Stimulated activated CD4-positive, alpha-beta T cell treated with anti-CD3 and anti-CD28 coated beads, TNF-alpha, amount 100 ng/mL, for 48 hours (primary cell): ENCODE measurements around the gene NCAM1.

ENCODE experiments used
- DNase-seq, 3 donors: peaks; one replicate each; pipeline ENCODE4 v3.0.0-alpha.2; 2020; ENCODE audit warnings: low read depth in 3 of 3

Gene NCAM1

DNA sequence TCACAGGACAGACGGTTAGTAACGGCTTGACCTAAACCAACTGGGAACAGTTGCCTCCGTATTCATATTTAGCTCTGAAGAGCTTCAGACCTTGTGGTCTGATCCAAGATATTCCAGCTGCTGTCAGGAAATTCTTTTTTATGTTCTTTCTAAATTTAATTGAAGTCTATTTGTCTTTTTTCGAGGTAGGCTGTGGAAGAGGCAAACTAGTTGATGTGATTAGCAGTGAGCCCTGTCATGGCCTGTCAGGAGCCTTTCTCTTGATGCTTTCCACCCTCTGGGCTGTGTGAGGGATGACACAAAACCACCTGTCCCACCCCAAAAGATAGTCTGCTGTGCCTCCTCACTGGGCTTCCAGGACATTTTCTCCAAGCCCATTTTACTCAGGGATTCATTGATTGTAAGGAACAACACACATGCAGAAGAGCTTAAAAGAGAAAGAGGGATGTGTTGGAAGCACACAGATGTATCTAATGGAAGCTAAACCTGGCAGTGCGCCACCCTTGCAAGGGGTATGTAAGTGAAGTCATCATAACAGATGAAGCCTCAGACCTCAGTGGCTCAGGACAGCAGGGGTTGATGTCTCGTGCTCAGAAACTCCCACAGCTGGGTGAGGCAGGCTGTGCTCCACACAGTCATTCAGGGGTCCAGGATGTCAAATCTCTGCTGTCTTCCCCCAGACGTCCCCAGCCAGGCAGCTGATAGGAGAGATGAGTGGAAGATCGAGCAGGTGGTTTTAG lies 170.0 kb downstream of the NCAM1 start:
- DNase-seq = no peak

DNA sequence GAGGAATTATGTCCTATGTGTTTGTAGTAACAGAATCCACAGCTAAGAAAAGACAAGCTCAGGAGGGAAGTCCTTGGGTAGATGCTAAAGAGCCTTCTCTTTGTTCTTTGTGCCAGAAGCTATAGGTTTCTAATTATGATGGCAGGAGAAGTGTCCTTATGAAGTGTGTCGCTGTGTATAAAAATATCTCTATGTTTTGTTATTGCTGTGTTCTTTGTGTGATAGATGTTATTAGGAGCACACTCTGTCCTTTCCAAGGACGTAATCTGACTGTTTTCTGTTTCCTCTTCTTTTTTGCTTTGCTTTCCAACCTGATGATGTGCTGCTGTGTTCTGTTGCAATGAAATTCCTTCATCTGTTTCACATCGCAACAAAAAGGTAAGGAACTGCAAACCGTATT lies 171.9 kb downstream of the NCAM1 start:
- DNase-seq = no peak

DNA sequence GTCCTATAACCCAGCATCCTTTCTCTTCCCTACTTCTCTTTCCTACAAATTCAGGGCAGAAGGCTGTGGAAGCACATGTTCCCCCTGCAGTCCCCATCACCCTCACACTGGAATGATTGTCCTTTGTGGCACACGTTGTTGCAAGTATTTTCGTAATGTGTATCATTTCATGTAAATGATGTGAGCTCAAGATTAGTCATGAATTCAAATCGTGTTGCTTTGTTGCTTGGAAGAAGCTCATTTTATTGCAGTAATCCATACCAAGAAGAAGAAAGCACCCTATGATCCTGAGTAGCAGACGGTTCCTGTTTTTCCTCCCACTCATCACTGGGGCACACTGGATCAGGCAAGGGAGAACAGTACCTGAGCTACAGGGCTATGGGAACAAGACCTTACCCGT lies 173.4 kb downstream of the NCAM1 start:
- no peak for DNase-seq

DNA sequence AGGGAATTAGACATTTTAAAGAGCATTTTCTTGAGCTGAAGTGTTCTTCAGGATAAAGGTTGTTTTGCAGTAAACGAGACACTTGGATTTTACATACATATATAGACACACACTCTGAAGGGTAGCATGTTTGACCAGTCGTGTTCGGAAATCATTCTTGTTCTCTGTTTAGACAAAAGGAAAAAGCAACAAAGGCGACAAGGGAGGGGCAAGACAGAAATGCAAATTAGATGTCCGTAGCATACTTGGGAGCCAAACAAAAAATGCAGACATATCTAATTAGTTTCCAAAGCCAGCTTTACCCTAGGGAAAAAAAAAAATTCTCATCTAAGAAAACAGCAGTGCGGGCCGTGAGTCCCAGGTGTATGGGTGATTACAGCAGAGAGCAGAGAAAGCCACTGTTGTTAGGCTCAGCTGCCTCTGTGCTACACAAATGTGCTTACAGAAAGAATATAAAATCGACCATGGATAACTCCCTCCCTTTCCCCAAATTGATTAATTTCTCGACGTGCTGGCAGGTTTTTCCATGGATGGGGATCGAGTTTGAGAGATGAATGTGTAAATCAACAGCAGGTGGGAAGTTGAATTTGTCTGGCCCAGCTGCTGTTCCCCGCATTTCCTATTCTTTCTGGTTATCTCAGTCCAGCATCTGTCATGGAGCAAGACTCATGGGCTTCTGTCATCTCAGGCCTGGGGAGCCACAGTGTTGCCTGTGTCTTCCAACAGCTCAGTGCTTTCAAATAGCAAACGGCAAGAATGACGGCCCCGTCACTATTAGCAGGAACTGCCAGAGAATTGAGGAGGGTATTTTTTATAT lies 176.7 kb downstream of the NCAM1 start:
- no peak for DNase-seq

DNA sequence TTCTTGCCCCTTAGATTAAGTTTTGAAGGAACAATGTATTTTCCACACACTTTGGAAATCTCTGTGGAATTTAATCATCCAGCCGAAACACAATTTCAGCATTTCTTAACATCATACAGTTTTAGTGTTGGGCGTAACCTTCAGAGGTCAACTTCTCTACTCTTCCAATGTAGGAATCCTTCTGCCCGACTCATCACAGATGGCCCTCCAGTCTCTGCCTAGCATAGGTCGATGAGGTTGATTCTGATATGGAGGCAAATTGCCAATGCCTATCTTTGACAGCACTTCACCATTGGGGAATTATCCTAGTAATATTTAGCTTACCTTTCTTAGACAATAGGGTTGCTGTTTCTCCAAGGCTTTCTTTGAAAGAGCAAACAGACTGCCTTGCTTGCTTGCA lies 177.5 kb downstream of the NCAM1 start:
- no peak for DNase-seq

DNA sequence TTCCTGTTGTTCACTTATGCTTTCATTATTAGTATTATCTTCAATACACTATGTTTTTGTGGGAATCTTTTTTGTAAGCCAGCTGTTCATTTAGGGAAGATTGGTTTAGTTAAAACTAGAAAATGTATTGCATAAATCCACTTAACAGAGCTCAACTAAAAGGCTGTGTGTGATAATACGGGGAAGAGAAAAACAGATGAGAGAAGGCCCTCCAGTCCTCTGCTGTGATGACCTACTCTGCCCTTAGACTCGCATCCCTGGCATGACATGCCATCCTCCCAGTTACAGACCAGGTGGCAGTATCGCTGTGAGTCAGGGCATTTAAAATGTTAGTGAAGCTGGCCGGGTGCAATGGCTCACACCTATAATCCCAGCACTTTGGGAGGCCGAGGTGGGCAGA lies 179.8 kb downstream of the NCAM1 start:
- no peak for DNase-seq

DNA sequence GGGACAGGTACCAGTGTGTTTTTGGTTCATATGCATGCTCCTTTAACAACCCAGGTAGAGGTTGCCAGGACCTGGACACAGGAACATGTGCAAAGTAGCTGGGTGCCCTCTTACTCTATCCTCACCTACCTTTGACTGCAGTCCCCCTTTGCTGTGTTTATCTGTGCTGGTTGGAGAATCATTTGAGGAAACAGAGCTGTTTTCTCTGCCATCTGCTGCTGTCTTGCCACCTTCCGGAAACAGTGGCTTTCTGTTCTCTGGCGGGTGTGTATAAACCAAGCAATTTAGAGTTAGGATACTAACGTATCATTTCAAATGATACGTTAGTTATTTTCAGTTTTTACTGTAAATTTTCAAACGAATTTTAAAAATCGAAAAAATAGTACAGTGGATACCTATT lies 181.3 kb downstream of the NCAM1 start:
- no peak for DNase-seq

DNA sequence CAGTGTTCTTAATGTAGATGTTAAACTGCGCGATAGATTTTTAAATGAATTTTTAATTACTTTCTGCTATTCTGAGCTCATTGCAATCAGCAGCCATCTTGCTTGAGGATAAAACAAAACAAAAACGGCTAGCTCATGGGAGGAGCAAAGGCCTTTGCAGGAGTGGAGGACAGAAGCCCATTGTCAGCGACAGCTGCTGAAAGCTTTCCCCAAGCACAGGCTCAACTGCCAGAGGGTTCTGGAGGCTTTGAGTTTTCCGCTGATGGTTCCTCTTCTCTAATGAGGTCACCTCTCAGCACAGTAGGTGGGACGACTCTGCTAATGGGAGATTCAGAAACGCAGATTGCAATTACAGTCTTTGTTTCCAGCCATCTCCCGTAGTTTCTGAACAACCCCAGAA lies 186.0 kb downstream of the NCAM1 start:
- no peak for DNase-seq

DNA sequence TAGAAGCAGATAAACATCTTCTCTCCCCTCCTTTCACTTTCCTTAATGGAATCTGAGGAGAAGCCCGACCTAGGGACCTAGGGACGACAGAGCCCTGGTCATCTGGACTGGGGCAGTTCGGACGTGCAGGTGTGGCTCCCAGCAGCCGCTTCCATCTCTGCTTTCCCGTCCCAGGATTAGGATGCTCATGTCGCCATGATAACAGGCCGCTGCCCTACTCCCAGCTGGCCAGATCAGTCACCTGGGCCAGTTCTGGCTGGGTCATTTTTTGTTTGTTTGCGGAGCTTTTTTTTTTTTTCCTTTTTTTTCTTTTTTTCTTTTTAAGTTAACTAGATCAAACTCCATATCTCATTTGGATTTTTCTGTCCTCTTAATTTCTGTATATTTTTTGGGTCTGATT lies 186.9 kb downstream of the NCAM1 start:
- no peak for DNase-seq

DNA sequence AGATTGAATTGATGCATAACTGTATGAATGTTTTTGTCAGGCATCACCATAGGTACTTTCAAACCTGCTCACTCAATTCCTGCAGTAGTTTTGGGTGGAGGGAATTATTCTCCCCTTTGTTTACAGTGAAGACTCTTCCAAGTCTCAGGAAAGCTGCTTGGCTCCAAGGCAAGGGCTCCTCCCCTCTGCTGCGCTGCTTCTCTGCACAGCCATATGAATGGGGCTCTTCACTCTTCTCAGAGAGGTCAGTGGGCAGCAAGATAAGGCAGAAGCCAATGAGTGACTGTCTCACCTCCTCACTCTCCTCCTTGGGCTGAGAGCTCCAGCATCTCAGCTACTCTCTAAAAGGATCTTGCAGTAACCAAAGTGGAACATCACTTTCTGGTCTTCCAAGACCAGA lies 187.4 kb downstream of the NCAM1 start:
- no peak for DNase-seq

DNA sequence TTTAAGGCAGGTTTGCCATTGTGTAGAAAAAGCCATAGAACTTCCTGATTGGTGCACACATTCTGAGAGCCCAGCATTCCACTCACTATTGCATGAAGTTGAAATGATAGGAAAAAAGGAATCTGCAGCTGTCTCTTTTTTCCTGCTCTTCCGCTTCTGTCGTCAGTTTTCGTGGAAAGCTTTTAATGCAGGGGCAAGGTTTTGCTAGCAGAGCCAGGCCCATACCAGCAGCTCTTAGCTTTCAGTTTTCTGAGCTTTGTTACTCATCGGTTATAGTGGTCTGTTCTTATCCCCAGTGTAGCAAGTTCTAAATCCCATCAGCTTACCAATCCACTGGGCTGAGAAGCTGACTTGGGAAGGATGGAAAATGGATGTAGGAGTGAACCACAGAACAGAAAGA lies 190.3 kb downstream of the NCAM1 start:
- no peak for DNase-seq

DNA sequence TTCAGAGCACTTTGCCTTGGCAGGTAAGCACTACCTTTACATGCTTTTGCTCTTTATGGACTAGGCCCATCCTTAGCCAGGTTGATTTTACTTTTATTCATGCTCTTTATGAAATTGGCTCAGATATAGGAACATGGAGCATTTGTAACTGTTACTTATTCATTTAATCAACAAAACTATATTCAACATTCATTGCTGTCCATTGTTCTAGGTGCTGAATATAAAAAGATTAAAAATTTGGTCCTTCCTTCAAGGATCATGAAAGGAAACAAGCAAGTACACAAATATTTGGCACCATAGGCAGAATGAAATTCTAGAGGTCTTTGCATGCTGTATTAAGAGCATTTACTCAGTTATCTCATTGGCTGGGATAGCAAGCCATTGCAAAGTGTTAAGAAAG lies 191.3 kb downstream of the NCAM1 start:
- DNase-seq = no peak

DNA sequence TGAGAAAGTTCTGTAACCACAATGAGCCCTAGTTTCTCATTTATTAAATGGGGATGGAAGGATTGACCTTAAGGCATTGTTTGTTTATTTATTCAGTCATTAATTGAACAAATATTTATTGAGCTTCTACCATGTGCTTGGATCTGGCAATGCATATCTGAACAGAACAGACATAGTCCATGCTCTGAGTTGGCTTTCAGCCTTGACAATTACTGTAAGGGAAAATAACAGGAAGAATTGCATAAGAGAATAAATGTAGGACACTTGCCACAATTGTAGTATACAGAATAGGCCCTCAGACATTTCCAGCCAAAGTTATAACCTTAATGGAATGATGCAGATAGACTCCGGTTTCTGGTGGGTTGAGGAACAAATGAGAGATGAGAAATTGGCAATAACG lies 192.6 kb downstream of the NCAM1 start:
- DNase-seq = no peak

DNA sequence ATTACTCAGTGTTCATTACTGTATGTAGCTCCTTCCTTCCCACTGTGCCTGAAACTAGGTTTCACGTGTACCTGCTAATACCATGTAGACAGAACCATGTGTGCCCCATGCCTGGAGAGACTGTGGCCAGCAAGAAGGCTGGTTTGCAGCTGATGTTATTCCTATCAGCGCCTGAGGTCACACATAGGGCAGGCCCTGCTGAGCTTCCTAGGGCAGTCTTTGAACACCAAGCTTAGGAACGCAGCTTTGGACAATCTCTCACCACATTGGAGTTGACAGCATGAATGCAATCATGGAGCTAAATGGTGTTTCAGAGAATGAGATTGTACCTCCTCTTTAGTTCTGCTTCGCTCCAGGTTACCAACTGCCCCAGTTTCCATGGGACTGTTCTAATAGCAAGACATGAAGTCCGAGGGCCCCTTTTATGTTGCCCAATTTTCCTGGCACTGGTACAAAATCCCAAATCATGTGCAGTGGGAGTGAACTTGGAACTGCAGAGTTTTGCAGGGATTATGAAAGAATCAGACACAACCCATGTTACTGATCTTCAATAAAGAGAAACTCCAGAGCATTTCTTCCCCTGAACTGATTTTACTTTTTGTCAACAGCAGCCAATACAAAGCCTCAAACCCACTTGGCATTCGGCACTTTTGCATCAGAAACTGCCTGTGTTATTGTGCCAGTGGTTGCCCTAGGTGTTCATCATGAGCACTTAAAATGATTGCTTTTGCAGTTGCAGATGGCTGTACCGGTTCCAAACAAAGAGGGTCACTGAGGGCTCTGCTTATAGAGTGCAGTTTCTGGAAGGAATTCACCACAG lies 199.0 kb downstream of the NCAM1 start:
- no peak for DNase-seq

DNA sequence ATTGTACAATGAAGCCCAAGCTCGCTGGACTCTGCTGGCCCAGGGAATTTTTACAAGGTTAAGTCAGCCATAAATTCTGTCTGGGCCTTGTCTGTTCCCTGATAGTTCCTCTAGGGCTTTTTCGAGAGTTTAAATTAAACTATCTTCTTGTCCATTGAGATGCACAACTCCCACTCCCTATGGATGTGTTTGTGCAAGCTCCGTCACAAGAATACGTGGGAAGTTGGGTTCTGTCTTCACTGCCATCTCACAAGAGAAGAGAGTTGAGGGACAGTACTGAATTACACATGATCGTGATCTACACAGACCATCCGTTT lies 199.5 kb downstream of the NCAM1 start:
- no peak for DNase-seq

DNA sequence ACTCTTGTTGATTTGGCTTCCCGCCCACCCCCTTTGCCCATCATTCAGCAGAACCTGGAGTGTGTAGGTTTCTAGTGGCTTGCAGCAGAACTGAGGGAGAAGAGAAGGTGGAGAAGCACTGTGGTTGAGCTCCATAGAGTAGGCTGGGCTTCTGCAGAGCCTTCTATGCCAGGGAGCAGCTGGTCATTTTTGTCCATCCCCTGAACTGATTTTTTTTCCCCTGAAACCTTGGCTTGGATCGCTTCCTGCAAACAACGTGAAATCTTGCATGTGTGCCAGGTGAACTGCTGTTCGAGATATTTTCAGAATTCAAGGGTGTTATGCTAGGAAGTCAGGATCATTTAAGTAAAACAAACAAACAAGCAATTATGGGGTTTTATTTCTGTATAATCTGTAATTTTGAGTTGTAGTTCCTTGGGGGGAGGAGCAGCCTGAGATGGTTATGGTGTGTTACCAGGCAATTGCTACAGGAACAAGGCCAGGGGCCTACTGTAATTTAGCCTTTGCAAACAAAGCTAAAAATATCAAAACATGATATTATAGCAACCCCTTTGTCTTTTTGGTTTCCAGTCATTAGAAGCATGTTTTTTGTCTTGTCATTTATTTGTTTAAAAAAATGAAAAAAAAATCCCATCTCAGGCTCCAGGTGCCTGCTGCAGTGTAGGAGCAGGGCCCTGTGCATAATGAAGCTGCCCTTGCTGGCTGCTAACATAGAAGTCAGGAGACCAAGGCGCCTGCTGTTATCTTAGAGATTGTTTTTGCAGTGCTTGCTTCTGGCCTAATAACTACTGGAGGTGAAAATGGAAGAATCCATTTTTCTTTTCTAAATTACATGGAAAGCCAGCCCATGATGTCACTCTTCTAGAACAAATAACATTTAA lies 200.7 kb downstream of the NCAM1 start:
- no peak for DNase-seq

DNA sequence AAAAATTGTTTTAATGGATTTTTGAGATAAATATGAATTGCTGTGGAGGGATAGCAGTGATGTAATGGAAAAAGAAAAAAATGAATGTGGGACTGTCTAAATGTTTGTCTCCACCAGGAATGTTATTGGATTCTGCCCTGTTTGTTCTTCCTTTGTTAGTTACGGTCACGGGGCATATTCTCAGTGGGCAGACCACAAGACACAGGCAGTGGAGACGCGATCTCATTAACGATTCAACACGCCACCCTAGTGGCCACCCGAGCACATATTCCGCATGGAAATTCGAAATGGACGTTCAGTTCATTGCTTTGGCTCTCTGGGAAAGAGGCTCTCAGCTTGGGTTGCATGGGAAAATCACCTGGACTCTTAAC lies 201.4 kb downstream of the NCAM1 start:
- no peak for DNase-seq

DNA sequence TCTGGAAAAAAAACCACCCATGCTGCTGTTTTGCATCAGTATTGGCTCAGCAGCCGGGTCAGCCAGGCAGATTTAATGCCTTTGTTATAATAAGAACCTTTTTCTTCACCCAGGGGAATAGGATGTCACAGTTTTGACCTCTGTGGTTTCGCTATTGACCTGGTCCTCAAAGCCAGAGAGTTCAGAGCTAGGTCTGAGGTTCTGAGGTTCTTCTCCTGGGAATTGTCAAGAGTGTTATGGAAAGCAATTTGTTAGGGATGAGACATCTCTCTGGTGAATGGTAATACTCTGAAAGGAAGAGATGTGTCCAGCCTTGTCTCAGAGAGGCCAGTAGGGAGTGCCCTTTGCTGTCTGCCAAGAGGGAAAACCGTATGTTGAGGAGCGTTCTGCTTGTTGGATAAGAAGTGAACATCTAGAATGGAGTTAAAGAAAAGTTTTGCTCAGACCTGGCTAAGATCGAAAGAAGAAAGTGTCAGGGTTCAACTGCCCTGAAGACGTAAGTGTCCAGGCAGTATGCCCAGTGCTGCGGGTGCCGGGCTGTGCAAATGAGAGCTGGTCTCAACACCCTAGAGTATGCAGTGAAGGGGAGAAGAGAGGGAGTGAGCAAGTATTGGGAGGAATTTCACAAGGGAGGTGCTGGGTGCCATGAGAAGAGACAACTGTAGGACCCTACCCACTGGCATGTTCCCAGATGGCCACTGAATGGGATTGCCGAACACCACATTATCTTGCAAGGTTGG lies 202.2 kb downstream of the NCAM1 start:
- DNase-seq = no peak

DNA sequence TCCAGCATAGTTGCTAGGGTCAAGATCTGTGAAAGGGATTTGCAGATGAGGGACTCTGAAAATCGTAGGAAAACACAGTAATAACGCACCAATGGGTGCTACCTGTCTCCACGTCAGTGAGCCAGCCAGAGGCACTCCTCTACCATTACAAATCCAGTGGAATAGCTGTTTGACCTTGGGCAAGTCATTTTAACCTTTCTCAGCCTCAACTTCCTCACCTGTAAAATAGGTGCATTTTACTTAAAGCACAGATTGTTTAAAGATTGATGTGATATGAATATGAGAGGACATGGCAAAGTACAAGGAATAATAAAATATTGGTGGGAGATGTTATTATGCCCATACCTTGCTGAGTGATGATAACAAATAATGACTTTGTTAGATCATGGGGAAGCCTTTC lies 205.1 kb downstream of the NCAM1 start:
- DNase-seq = no peak

DNA sequence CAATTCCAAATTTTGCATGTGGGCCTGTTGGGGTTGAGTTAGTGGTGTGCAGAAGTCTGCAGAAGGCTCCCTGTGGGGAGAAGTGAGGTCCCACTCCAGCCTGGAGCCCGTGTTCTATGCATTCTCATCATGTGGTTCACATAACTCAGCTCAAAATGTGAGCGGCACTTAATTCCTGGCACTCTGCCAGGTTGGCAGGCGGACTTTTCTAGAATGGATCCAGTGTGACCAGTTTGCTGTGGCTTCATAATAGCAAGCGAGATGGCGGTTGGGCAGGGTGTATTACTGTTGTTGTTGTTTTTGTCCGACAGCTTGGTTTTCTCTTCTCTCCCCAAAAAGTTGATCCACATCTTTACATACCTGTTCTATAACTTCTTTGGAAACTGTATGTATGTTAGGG lies 206.4 kb downstream of the NCAM1 start:
- DNase-seq = no peak
